GM12878 (cell line): ENCODE data around the gene MAPKAPK2. TPM values are rescaled to one million over a fixed set of nuclear protein-coding genes. Genes with fewer than 3 reads are reported as not detected.
"Not testable (repeated sequence)": the region's sequence is repeated elsewhere in the genome, so short reads cannot be mapped to it uniquely, and the experiment has no call there.

Source experiments
- ATAC-seq: fragments of 200-7000 bp; cut with Tn5 transposase; 3 replicates; pipeline ENCODE4 v1.9.1; 2020; ENCODE audit warnings: mild to moderate bottlenecking, moderate library complexity
- BruUV-seq: library from RNA; stranded (reverse); fragments of 400-500 nt; replicated peaks from 2 replicates; lab custom pipeline; 2021; lab: Mats Ljungman, UMichigan
- CTCF ChIA-PET: fragments of 300-600 bp; sonication (Branson Sonifier 250); formaldehyde crosslinking; extraction: SDS; loops from one replicate; lab custom pipeline; 2021; ENCODE audit warnings: inconsistent platforms; lab: Yijun Ruan, JAX
- POLR2A ChIA-PET: fragments of 350-600 bp; formaldehyde crosslinking; extraction: SDS; loops from one replicate; lab custom pipeline; 2021; ENCODE audit warnings: inconsistent platforms; lab: Charles Lee
- RAD21 ChIA-PET: fragments of 300-600 bp; sonication (Branson Sonifier 250); formaldehyde crosslinking; loops from one replicate; lab custom pipeline; 2023; ENCODE audit warnings: antibody characterized with exemption; ENCODE audit not compliant: unreplicated experiment; lab: Charles Lee
- SMC1A ChIA-PET: fragments of 300-600 bp; sonication (Branson Sonifier 250); formaldehyde crosslinking; loops from one replicate; lab custom pipeline; 2023; ENCODE audit not compliant: unreplicated experiment, uncharacterized antibody; lab: Charles Lee
- DNase-seq: peaks from one replicate; pipeline ENCODE4 v3.0.0-alpha.2; 2011; ENCODE audit warnings: low read depth, low spot score
- FAIRE-seq: peaks from 3 replicates; lab custom pipeline; 2011; peaks lifted over from hg19 to GRCh38; lab: Jason Lieb, UNC
- H2AFZ ChIP-seq: 2 replicates; pipeline ENCODE4 v1.6.0; 2011; ENCODE audit warnings: low read depth, low read length, control low read depth; ENCODE audit not compliant: control insufficient read depth
- H3K27ac ChIP-seq: 2 replicates; pipeline ENCODE4 v1.5.1; 2011; ENCODE audit warnings: control low read depth; ENCODE audit not compliant: control insufficient read depth, insufficient read depth
- H3K27me3 ChIP-seq, 2 experiments: replicated peaks in 1 of 2; 2 replicates each; pipeline versions ENCODE4 v1.6.0 to v1.6.1; 2011; ENCODE audit warnings: low read length in 1 of 2; ENCODE audit not compliant: control insufficient read depth in 2 of 2, insufficient read depth in 2 of 2
- H3K36me3 ChIP-seq, 2 experiments: 2 replicates each; pipeline ENCODE4 v1.5.1; 2011; ENCODE audit warnings: low read length in 1 of 2; ENCODE audit not compliant: control insufficient read depth in 2 of 2, insufficient read depth in 2 of 2
- H3K4me1 ChIP-seq: 2 replicates; pipeline ENCODE4 v1.6.1; 2011; ENCODE audit warnings: mild to moderate bottlenecking, low read length, moderate library complexity, mixed read lengths; ENCODE audit not compliant: control insufficient read depth, insufficient read depth
- H3K4me2 ChIP-seq: 2 replicates; pipeline ENCODE4 v1.6.0; 2011; ENCODE audit warnings: control low read depth; ENCODE audit not compliant: control insufficient read depth, insufficient read depth
- H3K4me3 ChIP-seq: fragments of 200-600 bp; sonication (generic); 2 replicates; pipeline ENCODE4 v1.5.1; 2016
- H3K79me2 ChIP-seq: 2 replicates; pipeline ENCODE4 v1.6.0; 2011; ENCODE audit warnings: low read length; ENCODE audit not compliant: control insufficient read depth, insufficient read depth
- H3K9ac ChIP-seq: 2 replicates; pipeline ENCODE4 v1.8.0; 2011; ENCODE audit warnings: low read length, control low read depth, mixed read lengths; ENCODE audit not compliant: control insufficient read depth, insufficient read depth
- H3K9me3 ChIP-seq: replicated peaks from 3 replicates; pipeline ENCODE4 v1.5.1; 2011; ENCODE audit warnings: mild to moderate bottlenecking, low read length; ENCODE audit not compliant: control insufficient read depth, insufficient read depth
- H4K20me1 ChIP-seq: 2 replicates; pipeline ENCODE4 v1.6.0; 2011; ENCODE audit not compliant: control insufficient read depth, insufficient read depth
- RAD21 ChIP-seq: IDR thresholded peaks from 2 replicates; pipeline ENCODE4 v1.6.1; 2011; ENCODE audit warnings: mild to moderate bottlenecking, low read depth, low read length, moderate library complexity; ENCODE audit not compliant: insufficient read depth
- WGBS: methylation state at CpG from one replicate; pipeline ENCODE4 v1.1.6; 2016; ENCODE audit warnings: low lambda C conversion rate; ENCODE audit not compliant: insufficient replicate concordance, insufficient coverage; ENCODE audit errors: missing lambda C conversion rate; 5-methylcytosine and 5-hydroxymethylcytosine counted together
- in situ Hi-C: fragments of 300-500 bp; cut with MboI; formaldehyde crosslinking; loops from 9 replicates; pipeline ENCODE4 v1.14.3; 2018; ENCODE audit warnings: mixed read lengths
- intact Hi-C: fragments of 100-400 bp; cut with micrococcal nuclease; formaldehyde crosslinking; loops from one replicate; pipeline ENCODE4 v1.14.2; 2022; ENCODE audit not compliant: unreplicated experiment
- polyA plus RNA-seq, 11 experiments: library from polyadenylated mRNA; depleted of rRNA in 4 of 11; unstranded in 6 of 11; stranded (reverse) in 5 of 11; fragments of >200 nt; fragmentation: Nextera tagmentation in 4 of 11; fragmentation: Illumina TruSeq in 1 of 11; extraction: Ambion mirVana in 4 of 11; extraction: Trizol in 1 of 11; gene quantifications; 1 replicate in 1 of 11; 2 replicates in 10 of 11; pipeline versions ENCODE4 v1.2.1 to v1.2.3, GENCODE V29; 2011 to 2016; ENCODE audit warnings: inconsistent platforms in 2 of 11, missing spikeins in 2 of 11, low read depth in 1 of 11
- total RNA-seq, 4 experiments: library from RNA; depleted of rRNA in 3 of 4; stranded (reverse); fragments of >200 nt in 3 of 4; fragmentation: Illumina TruSeq in 1 of 4; extraction: Trizol in 1 of 4; gene quantifications; 2 replicates each; pipeline versions ENCODE4 v1.2.1 to v1.2.3, GENCODE V29; 2013 to 2021
- TF ChIP-seq, protein P1 (sequence below): fragments of 450-650 bp; IDR thresholded peaks from 2 replicates; pipeline ENCODE4 v1.6.1; 2017; ENCODE audit warnings: borderline replicate concordance

MAPKAPK2 gene
- total and polyA plus RNA-seq, 10 of the 15 experiments (the other 5 are each of a cell fraction or from before 2014, with no cell fraction given) = 0.72 to 92.2 (median 49.3) TPM

DNA sequence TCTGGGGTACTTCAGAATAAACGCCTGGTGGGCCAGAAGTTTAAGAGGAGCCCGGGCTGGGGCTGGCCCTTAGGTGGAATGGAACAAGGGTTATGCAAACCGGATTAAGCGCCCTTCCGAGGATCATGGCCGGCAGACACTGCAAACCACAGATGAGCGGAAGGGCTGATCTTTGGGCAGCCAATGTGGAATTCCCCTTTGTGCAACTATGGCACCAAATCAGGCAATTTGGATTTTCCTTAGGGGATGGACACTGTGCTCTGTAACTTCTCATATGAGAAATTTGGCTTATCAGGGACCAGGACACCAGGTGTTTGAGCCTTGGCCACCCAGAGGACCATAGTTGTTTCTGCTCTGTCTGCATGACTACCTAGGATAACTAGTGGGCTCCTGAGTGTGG is 93.3 kb downstream of the MAPKAPK2 start (continued):
- TF ChIP-seq, protein P1, sequence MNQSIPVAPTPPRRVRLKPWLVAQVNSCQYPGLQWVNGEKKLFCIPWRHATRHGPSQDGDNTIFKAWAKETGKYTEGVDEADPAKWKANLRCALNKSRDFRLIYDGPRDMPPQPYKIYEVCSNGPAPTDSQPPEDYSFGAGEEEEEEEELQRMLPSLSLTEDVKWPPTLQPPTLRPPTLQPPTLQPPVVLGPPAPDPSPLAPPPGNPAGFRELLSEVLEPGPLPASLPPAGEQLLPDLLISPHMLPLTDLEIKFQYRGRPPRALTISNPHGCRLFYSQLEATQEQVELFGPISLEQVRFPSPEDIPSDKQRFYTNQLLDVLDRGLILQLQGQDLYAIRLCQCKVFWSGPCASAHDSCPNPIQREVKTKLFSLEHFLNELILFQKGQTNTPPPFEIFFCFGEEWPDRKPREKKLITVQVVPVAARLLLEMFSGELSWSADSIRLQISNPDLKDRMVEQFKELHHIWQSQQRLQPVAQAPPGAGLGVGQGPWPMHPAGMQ = no peak
- TF ChIP-seq RAD21 = no peak
- TF ChIP-seq, all 136 proteins: peak for 0

DNA sequence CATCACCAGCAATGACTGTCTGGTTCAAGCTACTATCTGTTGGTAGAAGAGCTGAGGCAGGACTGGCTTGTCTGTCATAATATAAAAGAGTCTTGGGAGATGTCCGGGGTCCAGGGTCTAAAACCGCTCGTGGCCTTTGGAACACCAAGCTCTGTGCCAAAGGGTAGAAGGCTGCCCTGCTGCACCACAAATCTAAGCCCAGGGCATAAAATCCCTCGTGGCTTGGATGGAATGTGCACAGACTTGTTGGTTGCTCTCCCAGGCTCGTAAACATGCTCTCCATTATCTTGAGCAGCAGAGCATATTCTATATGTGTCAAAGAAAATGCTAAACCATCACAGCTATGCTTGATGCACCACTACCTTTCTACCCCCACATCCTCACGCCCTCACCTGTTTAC is 94.2 kb downstream of the MAPKAPK2 start:
- H3K27ac ChIP-seq, BruUV-seq, FAIRE-seq, H4K20me1 ChIP-seq, H3K4me3 ChIP-seq, ATAC-seq, DNase-seq, H3K36me3 ChIP-seq, H3K27me3 ChIP-seq, H3K9me3 ChIP-seq, H3K9ac ChIP-seq, in situ Hi-C loops, H2AFZ ChIP-seq, intact Hi-C loops: not testable (repeated sequence)
- ChIA-PET SMC1A (interaction anchor here (16.0 to 18.3 kb wide), 2 partner anchors 9 to 25 kb away, joined by 319 to 410 read pairs; partner anchors contain the start of genes IL10 and IL19), CTCF (interaction anchor here (0.6 to 1.7 kb wide), 7 partner anchors 10 to 927 kb away, joined by 3 to 4 read pairs (median 3); no protein-coding TSS in a partner anchor), RAD21 (interaction anchor here (1.5 kb wide), 1 partner anchor 10 kb away, joined by 3 read pairs; no protein-coding TSS in a partner anchor), POLR2A (interaction anchor here (1.1 kb wide), 1 partner anchor 13 kb away, joined by 3 read pairs; no protein-coding TSS in a partner anchor)
- peaks cover 37% of the 10 kb centered on the region for H3K4me1 ChIP-seq
- 94% methylated on average over 6 of the region's 6 CpGs for whole genome bisulfite sequencing
- peaks cover 13% of the 10 kb centered on the region for H3K79me2 ChIP-seq
- 0 out of 2 replicates have a peak overlapping the region, but pooled peaks have one; percentile 5 for H3K4me2 ChIP-seq
